Germinal center (tissue), 1 donor: Measurements from ENCODE around the gene TWF1.
"Not testable (repeated sequence)": the region's sequence is repeated elsewhere in the genome, so short reads cannot be mapped to it uniquely, and the experiment has no call there.

Experiments
- DNase-seq: peaks from one replicate; pipeline ENCODE4 v3.0.0; 2012; ENCODE audit warnings: mixed read lengths, low spot score

TWF1 gene

GRCh38 chr12:43805860-43806736, at the start of gene TWF1:
TSS of gene TWF1 (minus strand) at chr12:43806317. CDS start at chr12:43806245, 72 bp downstream.
- DNase-seq: peak; percentile 89

GRCh38 chr12:43852744-43853143, 46.6 kb upstream of the TWF1 start:
- no peak for DNase-seq

- no peak for DNase-seq
Measured at GRCh38 chr12:43848786-43849185, 42.7 kb upstream of the TWF1 start.

GRCh38 chr12:43848226-43848507, 42.0 kb upstream of the TWF1 start:
- DNase-seq: no peak

- not testable (repeated sequence) for DNase-seq
Measured at GRCh38 chr12:43847425-43848225, 41.5 kb upstream of the TWF1 start.

GRCh38 chr12:43842259-43842658, 36.1 kb upstream of the TWF1 start:
- DNase-seq: no peak

- DNase-seq: no peak
Measured at GRCh38 chr12:43841253-43841652, 35.1 kb upstream of the TWF1 start.

GRCh38 chr12:43840338-43840737, 34.2 kb upstream of the TWF1 start:
- DNase-seq: no peak

- DNase-seq: no peak
Measured at GRCh38 chr12:43836475-43836989, 30.4 kb upstream of the TWF1 start.

GRCh38 chr12:43835656-43836474, 29.7 kb upstream of the TWF1 start, which contains the start of gene TMEM117:
TSS of gene TMEM117 (plus strand) at chr12:43836081.
- DNase-seq: peak; percentile 71

GRCh38 chr12:43835264-43835655, 29.1 kb upstream of the TWF1 start:
- DNase-seq: no peak

- DNase-seq: no peak
Measured at GRCh38 chr12:43832463-43833168, 26.5 kb upstream of the TWF1 start.

GRCh38 chr12:43827093-43827492, 21.0 kb upstream of the TWF1 start:
- no peak for DNase-seq

- DNase-seq: no peak
Measured at GRCh38 chr12:43826681-43827080, 20.6 kb upstream of the TWF1 start.

- DNase-seq: no peak
Measured at GRCh38 chr12:43824207-43824775, 18.2 kb upstream of the TWF1 start.

GRCh38 chr12:43816168-43816567, 10.1 kb upstream of the TWF1 start:
- DNase-seq: no peak

- no peak for DNase-seq
Measured at GRCh38 chr12:43815416-43815815, 9.3 kb upstream of the TWF1 start.

GRCh38 chr12:43812926-43813325, 6.8 kb upstream of the TWF1 start:
- no peak for DNase-seq

GRCh38 chr12:43812057-43812456, 5.9 kb upstream of the TWF1 start:
- no peak for DNase-seq

- DNase-seq: no peak
Measured at GRCh38 chr12:43807386-43807785, 1.3 kb upstream of the TWF1 start.

GRCh38 chr12:43806737-43807072, 588 bp upstream of the TWF1 start:
- peak; percentile 15 for DNase-seq
